Natural killer cell (primary cell): ENCODE data around the gene RALGDS. TPM values are rescaled to one million over a fixed set of nuclear protein-coding genes. Genes with fewer than 3 reads are reported as not detected.

Experiments used
- ATAC-seq, 3 donors: fragments of 150-1000 bp in 2 of 3; fragments of 200-7000 bp in 1 of 3; cut with Tn5 transposase; 1 replicate in 1 of 3; 2 replicates in 2 of 3; pipeline ENCODE4 v1.10.0; 2021; ENCODE audit warnings: mild to moderate bottlenecking in 2 of 3, moderate library complexity in 2 of 3
- DNase-seq, 2 donors: peaks; one replicate each; pipeline versions ENCODE4 v3.0.0 to v3.0.0-alpha.2; 2013 to 2021; ENCODE audit warnings: mixed read lengths in 1 of 2
- H3K27ac ChIP-seq: one replicate; pipeline ENCODE4 v1.5.1; 2013; ENCODE audit warnings: mild to moderate bottlenecking, low read length
- H3K27me3 ChIP-seq: one replicate; pipeline ENCODE4 v1.6.1; 2013; ENCODE audit warnings: low read length; ENCODE audit not compliant: control insufficient read depth, insufficient read depth
- H3K36me3 ChIP-seq: one replicate; pipeline ENCODE4 v1.6.1; 2013; ENCODE audit warnings: low read length; ENCODE audit not compliant: control insufficient read depth, insufficient read depth
- H3K4me1 ChIP-seq: one replicate; pipeline ENCODE4 v1.6.1; 2013; ENCODE audit warnings: low read length; ENCODE audit not compliant: control insufficient read depth, insufficient read depth
- H3K4me3 ChIP-seq: one replicate; pipeline ENCODE4 v1.5.1; 2013; ENCODE audit warnings: low read length
- H3K9me3 ChIP-seq: one replicate; pipeline ENCODE4 v1.6.1; 2013; ENCODE audit warnings: low read length; ENCODE audit not compliant: control insufficient read depth, insufficient read depth
- H3K27ac Mint-ChIP-seq, 2 donors: one replicate each; pipeline ENCODE4 v1.8.0; 2022; ENCODE audit warnings: mild to moderate bottlenecking in 2 of 2, mixed read lengths in 2 of 2, moderate library complexity in 1 of 2
- H3K27me3 Mint-ChIP-seq, 2 donors: one replicate each; pipeline ENCODE4 v1.8.0; 2022; ENCODE audit warnings: low read depth in 2 of 2, mixed read lengths in 2 of 2
- H3K36me3 Mint-ChIP-seq: one replicate; pipeline ENCODE4 v1.8.0; 2022; ENCODE audit warnings: mixed read lengths
- H3K4me1 Mint-ChIP-seq, 2 donors: one replicate each; pipeline ENCODE4 v1.8.0; 2022; ENCODE audit warnings: mixed read lengths in 2 of 2
- H3K4me3 Mint-ChIP-seq: one replicate; pipeline ENCODE4 v1.8.0; 2022; ENCODE audit warnings: mild to moderate bottlenecking, moderate library complexity, mixed read lengths
- H3K9me3 Mint-ChIP-seq, 2 donors: one replicate each; pipeline ENCODE4 v1.8.0; 2022; ENCODE audit warnings: mixed read lengths in 2 of 2
- CTCF ChIP-seq: fragments of 200-600 bp; IDR thresholded peaks from one replicate; pipeline ENCODE4 v1.8.0; 2022; ENCODE audit warnings: antibody characterized with exemption
- WGBS: methylation state at CpG from one replicate; pipeline ENCODE4 v1.1.7; 2013; ENCODE audit warnings: missing lambda C conversion rate; ENCODE audit not compliant: insufficient coverage; 5-methylcytosine and 5-hydroxymethylcytosine counted together
- intact Hi-C: fragments of 100-400 bp; cut with micrococcal nuclease; formaldehyde crosslinking; loops from one replicate; pipeline ENCODE4 v1.14.2; 2022
- total RNA-seq, 4 donors: library from RNA; stranded (reverse); fragments of 120-200 nt in 1 of 4; gene quantifications; one replicate each; pipeline versions ENCODE4 v1.2.3 to v1.2.4, GENCODE V29; 2013 to 2022

Gene RALGDS
- total RNA-seq, 3 donors from 2014 or later (not counting 1 experiment from before 2014, with no cell fraction given) = 206 to 250 (median 208) TPM

GRCh38 chr9:133109931-133110650 is 10.9 kb downstream of the RALGDS start:
- intact Hi-C loops = no loop called here
- TF ChIP-seq CTCF = no peak
- H3K4me1 Mint-ChIP-seq = peaks cover 32 to 39% of the 10 kb centered on the region in 2 donors

GRCh38 chr9:133108794-133109641 is 12.0 kb downstream of the RALGDS start:
- 98% methylated on average over 19 of the region's 19 CpGs for WGBS
- DNase-seq = no peak
- Histone ChIP-seq H3K27ac (no peak overlapping the region), H3K4me1 (peaks cover 22% of the 10 kb centered on the region), H3K27me3 (no peaks in the 10 kb centered on the region), H3K36me3 (peaks cover 66% of the 10 kb centered on the region), H3K4me3 (no peak overlapping the region), H3K9me3 (no peaks in the 10 kb centered on the region)
- peak overlapping the region; percentile 94 to 97 for H3K27ac Mint-ChIP-seq
- H3K4me3 Mint-ChIP-seq = peak overlapping the region; percentile 35
- intact Hi-C loops = no loop called here
- no peak for TF ChIP-seq CTCF
- no peak for ATAC-seq
- H3K36me3 Mint-ChIP-seq = no peaks in the 10 kb centered on the region
- no peaks in the 10 kb centered on the region for H3K9me3 Mint-ChIP-seq
- no peaks in the 10 kb centered on the region for H3K27me3 Mint-ChIP-seq
- H3K4me1 Mint-ChIP-seq = peaks cover 22 to 28% of the 10 kb centered on the region in 2 donors

More at GRCh38 chr9:133109931-133110650, 10.9 kb downstream of the RALGDS start:
- Histone ChIP-seq H3K36me3 (peaks cover 60% of the 10 kb centered on the region), H3K4me1 (peaks cover 32% of the 10 kb centered on the region), H3K27me3 (no peaks in the 10 kb centered on the region), H3K4me3 (no peak overlapping the region), H3K27ac (no peak overlapping the region), H3K9me3 (no peaks in the 10 kb centered on the region)
- 91% methylated on average over 18 of the region's 18 CpGs for WGBS
- Mint-ChIP-seq H3K9me3 (no peaks in the 10 kb centered on the region), H3K27me3 (no peaks in the 10 kb centered on the region), H3K36me3 (no peaks in the 10 kb centered on the region), H3K4me3 (peak overlapping the region; percentile 17), H3K27ac (peak overlapping the region; percentile 94 to 97)
- ATAC-seq = no peak
- DNase-seq = no peak

GRCh38 chr9:133107961-133108793 is 12.9 kb downstream of the RALGDS start:
- H3K4me3 Mint-ChIP-seq = no peak overlapping the region
- no peaks in the 10 kb centered on the region for H3K9me3 Mint-ChIP-seq
- WGBS = 93% methylated on average over 18 of the region's 18 CpGs
- ATAC-seq (no peak), DNase-seq (no peak)
- H3K27ac ChIP-seq = no peak overlapping the region
- H3K9me3 ChIP-seq = no peaks in the 10 kb centered on the region
- peaks cover 17% of the 10 kb centered on the region for H3K4me1 ChIP-seq
- H3K4me3 ChIP-seq = no peak overlapping the region
- H3K4me1 Mint-ChIP-seq = peaks cover 14 to 22% of the 10 kb centered on the region in 2 donors
- TF ChIP-seq CTCF = no peak
- intact Hi-C loops = no loop called here
- H3K27ac Mint-ChIP-seq = peak overlapping the region; percentile 94 to 97
- H3K27me3 Mint-ChIP-seq = no peaks in the 10 kb centered on the region
- H3K36me3 ChIP-seq = peaks cover 74% of the 10 kb centered on the region
- H3K36me3 Mint-ChIP-seq = no peaks in the 10 kb centered on the region
- no peaks in the 10 kb centered on the region for H3K27me3 ChIP-seq
